Fibroblast of lung (primary cell): Measurements from ENCODE around the gene MAML2. TPM values are rescaled to one million over a fixed set of nuclear protein-coding genes. Genes with fewer than 3 reads are reported as not detected.

Experiments used
- DNase-seq, 2 donors: peaks; one replicate each; pipeline versions ENCODE4 v3.0.0 to v3.0.0-alpha.2; 2010; ENCODE audit warnings: low read depth in 2 of 2
- H2AFZ ChIP-seq: 2 replicates; pipeline ENCODE4 v1.5.1; 2012; ENCODE audit warnings: low read length, control low read depth, inconsistent platforms
- H3K27ac ChIP-seq: 2 replicates; pipeline ENCODE4 v1.5.1; 2011; ENCODE audit warnings: low read length, control low read depth; ENCODE audit not compliant: insufficient read depth
- H3K27me3 ChIP-seq: 2 replicates; pipeline ENCODE4 v1.5.1; 2011; ENCODE audit warnings: mild to moderate bottlenecking, low read length; ENCODE audit not compliant: control insufficient read depth, insufficient read depth
- H3K36me3 ChIP-seq: 2 replicates; pipeline ENCODE4 v1.5.1; 2011; ENCODE audit warnings: low read length; ENCODE audit not compliant: control insufficient read depth, insufficient read depth
- H3K4me1 ChIP-seq: 2 replicates; pipeline ENCODE4 v1.5.1; 2011; ENCODE audit warnings: low read length; ENCODE audit not compliant: control insufficient read depth, insufficient read depth; ENCODE audit errors: extremely low read depth
- H3K4me2 ChIP-seq: 2 replicates; pipeline ENCODE4 v1.5.1; 2011; ENCODE audit warnings: low read length, control low read depth; ENCODE audit not compliant: insufficient read depth; ENCODE audit errors: extremely low read depth
- H3K4me3 ChIP-seq, 4 experiments: fragments of 200-600 bp in 1 of 4; sonication (generic) in 1 of 4; replicated peaks in 1 of 4; 2 replicates each; pipeline ENCODE4 v1.5.1; 2011 to 2016; ENCODE audit warnings: low read length in 4 of 4, low read depth in 3 of 4, mild to moderate bottlenecking in 3 of 4, control low read depth in 2 of 4, inconsistent platforms in 1 of 4, mixed read lengths in 1 of 4; ENCODE audit not compliant: insufficient read depth in 1 of 4; ENCODE audit errors: control extremely low read depth in 1 of 4
- H3K79me2 ChIP-seq: 2 replicates; pipeline ENCODE4 v1.5.1; 2012; ENCODE audit warnings: mild to moderate bottlenecking, low read length, inconsistent platforms; ENCODE audit not compliant: control insufficient read depth, insufficient read depth
- H3K9ac ChIP-seq: 2 replicates; pipeline ENCODE4 v1.5.1; 2011; ENCODE audit warnings: mild to moderate bottlenecking, low read length, control low read depth; ENCODE audit not compliant: insufficient read depth
- H3K9me3 ChIP-seq: 2 replicates; pipeline ENCODE4 v1.5.1; 2012; ENCODE audit warnings: low read depth, low read length; ENCODE audit not compliant: control insufficient read depth, insufficient read depth
- H4K20me1 ChIP-seq: 2 replicates; pipeline ENCODE4 v1.5.1; 2011; ENCODE audit warnings: low read length; ENCODE audit not compliant: control insufficient read depth, insufficient read depth; ENCODE audit errors: extremely low read depth
- CTCF ChIP-seq, 2 donors: IDR thresholded peaks in 1 of 2; conservative IDR thresholded peaks in 1 of 2; 1 replicate in 1 of 2; 2 replicates in 1 of 2; pipeline ENCODE4 v1.5.1; 2011 to 2012; ENCODE audit warnings: low read length in 2 of 2, control low read depth in 1 of 2, inconsistent platforms in 1 of 2, low read depth in 1 of 2, mild to moderate bottlenecking in 1 of 2
- EZH2 ChIP-seq: IDR thresholded peaks from 2 replicates; pipeline ENCODE4 v1.5.1; 2012; ENCODE audit warnings: low read length, control low read depth, mild to moderate bottlenecking; ENCODE audit errors: missing control alignments
- polyA plus RNA-seq, 2 donors: library from polyadenylated mRNA; depleted of rRNA in 1 of 2; stranded (reverse) in 1 of 2; unstranded in 1 of 2; fragments of >200 nt; gene quantifications; 2 replicates each; pipeline ENCODE4 v1.2.1, GENCODE V29; 2011 to 2012; ENCODE audit warnings: missing spikeins in 1 of 2
- total RNA-seq: library from RNA; depleted of rRNA; stranded (reverse); fragments of >200 nt; gene quantifications from 2 replicates; pipeline ENCODE4 v1.2.1, GENCODE V29; 2014

MAML2 gene
- total and polyA plus RNA-seq, 2 donors (not counting 1 experiment from before 2014, with no cell fraction given), result 13.0 to 19.0 TPM

DNA sequence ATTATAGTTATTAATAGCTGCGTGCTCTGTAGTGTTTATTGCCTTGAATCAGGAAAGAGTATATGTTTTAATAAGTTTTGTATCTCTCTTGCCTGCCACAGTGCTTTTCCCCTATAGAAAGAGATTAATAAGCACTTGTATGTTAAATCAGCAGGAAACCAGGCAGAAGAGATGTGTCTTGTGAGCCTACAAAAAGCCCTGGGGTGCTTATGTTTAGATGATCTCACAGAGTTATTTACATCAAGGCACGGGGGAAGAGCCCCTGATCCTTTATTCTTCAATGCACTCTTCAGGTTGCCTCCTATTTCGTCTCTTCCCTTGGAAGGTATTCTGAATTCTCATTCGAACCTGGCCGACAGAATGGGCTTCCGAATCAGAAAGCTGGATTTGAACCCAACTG, 183.0 kb downstream of the MAML2 start:
- Histone ChIP-seq H3K9ac (no peak overlapping the region), H3K79me2 (peaks cover 11% of the 10 kb centered on the region), H3K36me3 (no peaks in the 10 kb centered on the region), H2AFZ (no peak overlapping the region), H3K9me3 (no peaks in the 10 kb centered on the region), H3K4me2 (no peak overlapping the region), H3K27me3 (no peaks in the 10 kb centered on the region), H4K20me1 (no peaks in the 10 kb centered on the region), H3K27ac (no peak overlapping the region), H3K4me3 (no peak overlapping the region), H3K4me1 (peaks cover 28% of the 10 kb centered on the region)
- TF ChIP-seq CTCF (conservative IDR thresholded peaks at IDR 0.05 in 1 of 2, IDR thresholded peaks at IDR 0.05 in 1 of 2; ENCODE audit: low read depth in 1 of 2, low read length in 2 of 2) (no peak), EZH2 (no peak)
- no peak for DNase-seq

GRCh38 chr11:96158126-96158525, 184.9 kb downstream of the MAML2 start:
- Histone ChIP-seq H3K36me3 (no peaks in the 10 kb centered on the region), H3K27ac (peak overlapping the region; percentile 98), H3K4me2 (no peak overlapping the region), H3K9me3 (no peaks in the 10 kb centered on the region), H3K79me2 (peaks cover 11% of the 10 kb centered on the region), H4K20me1 (no peaks in the 10 kb centered on the region), H2AFZ (no peak overlapping the region), H3K9ac (no peak overlapping the region), H3K4me1 (peaks cover 36% of the 10 kb centered on the region), H3K27me3 (no peaks in the 10 kb centered on the region), H3K4me3 (no peak overlapping the region)
- TF ChIP-seq EZH2, result no peak
- TF ChIP-seq CTCF (conservative IDR thresholded peaks at IDR 0.05 in 1 of 2, IDR thresholded peaks at IDR 0.05 in 1 of 2; ENCODE audit: low read depth in 1 of 2, low read length in 2 of 2), result no peak
- DNase-seq, result no peak

DNA sequence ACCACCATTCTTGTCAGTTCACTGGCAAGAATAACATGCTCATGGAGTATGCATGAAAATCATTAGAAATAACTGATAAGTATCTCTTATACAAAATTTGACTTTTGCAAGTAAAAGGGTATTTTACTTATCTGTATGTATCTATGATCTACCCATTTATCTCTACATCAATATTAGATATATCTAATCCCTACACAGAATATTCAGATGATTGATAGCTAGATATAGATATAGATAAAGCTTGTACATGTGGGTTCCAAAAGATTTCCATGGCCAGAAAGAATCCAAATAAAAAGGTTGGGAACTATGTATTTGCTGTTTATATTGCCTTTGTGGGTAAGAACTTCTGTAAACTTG, 185.5 kb downstream of the MAML2 start:
- Histone ChIP-seq H3K4me3 (no peak overlapping the region), H2AFZ (no peak overlapping the region), H3K36me3 (no peaks in the 10 kb centered on the region), H3K79me2 (peaks cover 16% of the 10 kb centered on the region), H3K27ac (peak overlapping the region; percentile 98), H3K27me3 (no peaks in the 10 kb centered on the region), H3K4me2 (peak overlapping the region; percentile 69), H3K4me1 (peaks cover 36% of the 10 kb centered on the region), H4K20me1 (no peaks in the 10 kb centered on the region), H3K9me3 (no peaks in the 10 kb centered on the region), H3K9ac (no peak overlapping the region)
- no peak for DNase-seq
- no peak for TF ChIP-seq EZH2
- no peak for TF ChIP-seq CTCF (conservative IDR thresholded peaks at IDR 0.05 in 1 of 2, IDR thresholded peaks at IDR 0.05 in 1 of 2; ENCODE audit: low read depth in 1 of 2, low read length in 2 of 2)
